ENCODE measurements around the gene TSPAN14. TPM values are rescaled to one million over a fixed set of nuclear protein-coding genes. Genes with fewer than 3 reads are reported as not detected.

TSPAN14 gene
- total RNA-seq, 2 donors from 2014 or later = 56.5 to 76.6 TPM

- ATAC-seq (no peak), DNase-seq (ENCODE audit: low spot score) (no peak)
- Mint-ChIP-seq H3K36me3 (no peaks in the 10 kb centered on the region), H3K4me3 (peak overlapping the region; percentile 97), H3K4me1 (ENCODE audit: low read depth in 2 of 2) (peaks cover 48 to 57% of the 10 kb centered on the region in 2 donors), H3K27ac (peak overlapping the region; percentile 95 to 98), H3K9me3 (no peaks in the 10 kb centered on the region), H3K27me3 (no peaks in the 10 kb centered on the region)
These were observed 1.6 kb downstream of the TSPAN14 start for GRCh38 chr10:80455461-80456349.

GRCh38 chr10:80457554-80458262, 3.6 kb downstream of the TSPAN14 start:
- Mint-ChIP-seq H3K27ac (peak overlapping the region; percentile 95 to 98), H3K4me3 (peak overlapping the region; percentile 97), H3K9me3 (no peaks in the 10 kb centered on the region), H3K27me3 (no peaks in the 10 kb centered on the region), H3K4me1 (ENCODE audit: low read depth in 2 of 2) (peaks cover 68 to 77% of the 10 kb centered on the region in 2 donors), H3K36me3 (no peaks in the 10 kb centered on the region)
- no peak for DNase-seq (ENCODE audit: low spot score)
- ATAC-seq = no peak

DNA sequence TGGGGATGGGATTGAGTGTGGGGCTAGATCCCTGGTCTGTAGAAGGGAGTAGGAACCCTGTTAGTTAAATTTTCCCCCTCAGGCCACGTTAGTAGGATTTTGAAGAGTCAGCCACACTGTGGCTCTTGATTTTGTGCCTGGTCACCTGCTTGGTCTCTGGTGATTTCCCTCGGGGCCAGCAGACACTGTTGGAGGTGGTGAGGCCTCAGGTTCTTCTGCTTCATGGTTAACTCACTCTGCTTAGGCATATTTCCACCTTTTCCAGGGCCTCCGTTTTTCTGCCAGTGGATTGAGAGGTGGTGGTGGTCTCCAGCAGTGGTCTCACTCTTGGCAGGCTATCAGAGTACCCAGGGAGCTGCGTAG, 4.1 kb downstream of the TSPAN14 start:
- peak overlapping the region; percentile 97 for H3K4me3 Mint-ChIP-seq
- H3K9me3 Mint-ChIP-seq = no peaks in the 10 kb centered on the region
- peaks cover 1% of the 10 kb centered on the region for H3K36me3 Mint-ChIP-seq
- ATAC-seq (no peak), DNase-seq (ENCODE audit: low spot score) (no peak)
- peaks cover 71 to 82% of the 10 kb centered on the region in 2 donors for H3K4me1 Mint-ChIP-seq (ENCODE audit: low read depth in 2 of 2)
- peak overlapping the region; percentile 95 to 98 for H3K27ac Mint-ChIP-seq
- no peaks in the 10 kb centered on the region for H3K27me3 Mint-ChIP-seq

DNA sequence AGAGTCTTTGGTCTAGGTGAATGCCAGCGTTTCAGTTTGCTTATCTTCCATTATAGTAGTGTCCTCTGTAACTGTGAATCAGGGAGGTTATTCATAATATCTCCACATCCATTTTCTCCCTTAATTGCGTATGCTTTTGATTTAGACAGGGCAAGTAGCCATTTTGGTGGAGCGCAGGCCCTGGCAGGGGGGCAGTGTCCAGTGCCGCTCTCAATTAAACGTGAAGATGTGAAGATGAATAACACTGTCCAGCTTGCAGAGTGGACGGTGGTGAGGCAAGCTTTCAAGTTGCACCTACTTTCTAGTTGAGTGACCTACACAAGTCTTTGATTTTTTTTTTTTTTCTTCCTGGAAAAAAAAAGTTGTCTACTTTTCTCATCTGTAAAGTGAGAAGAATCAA, 4.5 kb downstream of the TSPAN14 start:
- H3K27me3 Mint-ChIP-seq = no peaks in the 10 kb centered on the region
- H3K4me3 Mint-ChIP-seq = peak overlapping the region; percentile 97
- peak overlapping the region; percentile 95 to 98 for H3K27ac Mint-ChIP-seq
- peaks cover 4% of the 10 kb centered on the region for H3K36me3 Mint-ChIP-seq
- ATAC-seq (no peak), DNase-seq (ENCODE audit: low spot score) (no peak)
- H3K4me1 Mint-ChIP-seq (ENCODE audit: low read depth in 2 of 2) = peaks cover 71 to 82% of the 10 kb centered on the region in 2 donors
- H3K9me3 Mint-ChIP-seq = no peaks in the 10 kb centered on the region

DNA sequence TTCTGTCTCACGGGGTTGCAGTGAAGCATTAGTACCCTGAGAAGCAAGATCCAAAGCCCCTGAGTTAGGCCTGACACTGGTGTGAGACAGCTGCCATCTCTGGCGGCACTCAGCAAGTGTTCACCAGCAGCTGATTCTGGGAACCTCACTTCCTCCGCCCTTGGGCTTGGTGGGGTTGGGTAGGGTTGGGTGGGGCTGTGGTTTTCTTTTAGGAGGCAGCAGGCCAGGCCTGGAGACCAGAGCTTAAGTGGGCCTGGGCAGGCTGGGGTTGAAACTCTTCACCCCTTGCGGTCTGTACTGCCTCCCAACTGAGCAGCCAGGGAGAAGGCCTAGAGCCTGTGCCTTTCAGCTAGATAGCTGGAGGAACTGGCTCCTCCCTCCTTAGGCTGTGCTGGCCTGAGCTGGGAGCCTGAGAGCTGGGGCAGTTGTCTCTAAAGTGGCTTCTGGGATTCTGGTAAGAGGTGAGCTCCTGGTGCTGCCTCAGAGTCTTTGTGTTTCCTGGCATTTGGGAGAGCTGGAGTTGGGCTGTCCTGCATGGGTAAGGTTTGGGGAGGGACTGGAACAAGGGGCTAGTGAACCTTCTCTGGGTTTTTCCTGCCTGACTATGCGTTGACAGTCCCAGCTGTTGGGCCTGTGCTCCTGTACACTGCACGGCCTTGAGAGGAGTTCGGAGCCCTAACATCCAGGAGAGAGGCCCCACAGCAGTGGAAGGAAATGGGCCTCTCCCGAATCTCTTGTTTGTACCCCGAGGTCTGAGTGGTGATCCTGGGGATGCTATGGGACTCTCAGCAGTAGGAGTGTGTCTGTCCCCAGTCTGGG, 5.1 kb downstream of the TSPAN14 start:
- ATAC-seq (peak; percentile 65 to 67), DNase-seq (ENCODE audit: low spot score) (no peak)
- peak overlapping the region; percentile 95 to 98 for H3K27ac Mint-ChIP-seq
- H3K4me1 Mint-ChIP-seq (ENCODE audit: low read depth in 2 of 2) = peaks cover 76 to 86% of the 10 kb centered on the region in 2 donors
- peak overlapping the region; percentile 97 for H3K4me3 Mint-ChIP-seq
- H3K27me3 Mint-ChIP-seq = no peaks in the 10 kb centered on the region
- peaks cover 4% of the 10 kb centered on the region for H3K36me3 Mint-ChIP-seq
- H3K9me3 Mint-ChIP-seq = no peaks in the 10 kb centered on the region

DNA sequence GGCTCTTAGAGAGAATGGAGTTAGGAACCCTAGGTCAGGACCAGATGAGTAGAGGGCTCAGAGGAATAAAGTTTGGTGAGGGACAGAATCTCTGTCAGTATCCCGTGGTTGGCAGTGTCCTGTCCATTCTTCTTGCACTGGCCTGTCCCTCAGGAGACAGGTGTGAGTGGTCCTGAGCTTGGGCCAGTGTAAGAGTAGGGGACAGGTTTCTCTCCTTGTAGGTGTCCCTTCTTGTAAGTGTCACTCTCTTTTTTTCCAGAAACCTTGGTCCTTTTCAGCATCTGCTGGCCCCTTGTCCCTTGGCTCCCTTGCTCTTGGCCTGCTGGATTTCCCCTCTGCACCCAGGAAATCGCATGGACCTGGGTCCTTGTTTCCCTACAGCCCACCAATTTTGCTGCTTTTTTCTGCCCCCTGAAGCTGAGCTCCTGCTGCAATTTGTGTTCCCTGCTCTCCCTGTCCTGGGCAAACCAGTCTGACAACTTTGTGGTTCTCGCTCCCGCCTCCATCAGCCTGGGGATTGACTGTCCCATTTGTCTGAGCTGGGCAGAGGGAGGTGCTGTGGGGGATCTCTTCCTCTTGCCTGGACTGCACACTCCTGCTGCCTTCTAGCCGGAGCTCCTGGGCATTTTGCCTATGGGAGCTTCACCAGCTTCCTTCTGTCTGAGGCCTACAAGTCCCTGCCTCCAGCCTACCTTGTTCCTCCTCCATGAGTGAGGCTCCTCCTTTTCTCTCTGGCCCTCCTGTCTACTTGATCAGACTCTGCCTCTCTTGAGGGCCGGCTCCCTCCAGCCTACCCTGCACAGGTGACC, 6.5 kb downstream of the TSPAN14 start:
- H3K27ac Mint-ChIP-seq = peak overlapping the region; percentile 95 to 98
- H3K36me3 Mint-ChIP-seq = peaks cover 4% of the 10 kb centered on the region
- H3K9me3 Mint-ChIP-seq = no peaks in the 10 kb centered on the region
- no peaks in the 10 kb centered on the region for H3K27me3 Mint-ChIP-seq
- DNase-seq (ENCODE audit: low spot score) (no peak), ATAC-seq (no peak)
- peaks cover 85 to 95% of the 10 kb centered on the region in 2 donors for H3K4me1 Mint-ChIP-seq (ENCODE audit: low read depth in 2 of 2)
- peak overlapping the region; percentile 97 for H3K4me3 Mint-ChIP-seq

DNA sequence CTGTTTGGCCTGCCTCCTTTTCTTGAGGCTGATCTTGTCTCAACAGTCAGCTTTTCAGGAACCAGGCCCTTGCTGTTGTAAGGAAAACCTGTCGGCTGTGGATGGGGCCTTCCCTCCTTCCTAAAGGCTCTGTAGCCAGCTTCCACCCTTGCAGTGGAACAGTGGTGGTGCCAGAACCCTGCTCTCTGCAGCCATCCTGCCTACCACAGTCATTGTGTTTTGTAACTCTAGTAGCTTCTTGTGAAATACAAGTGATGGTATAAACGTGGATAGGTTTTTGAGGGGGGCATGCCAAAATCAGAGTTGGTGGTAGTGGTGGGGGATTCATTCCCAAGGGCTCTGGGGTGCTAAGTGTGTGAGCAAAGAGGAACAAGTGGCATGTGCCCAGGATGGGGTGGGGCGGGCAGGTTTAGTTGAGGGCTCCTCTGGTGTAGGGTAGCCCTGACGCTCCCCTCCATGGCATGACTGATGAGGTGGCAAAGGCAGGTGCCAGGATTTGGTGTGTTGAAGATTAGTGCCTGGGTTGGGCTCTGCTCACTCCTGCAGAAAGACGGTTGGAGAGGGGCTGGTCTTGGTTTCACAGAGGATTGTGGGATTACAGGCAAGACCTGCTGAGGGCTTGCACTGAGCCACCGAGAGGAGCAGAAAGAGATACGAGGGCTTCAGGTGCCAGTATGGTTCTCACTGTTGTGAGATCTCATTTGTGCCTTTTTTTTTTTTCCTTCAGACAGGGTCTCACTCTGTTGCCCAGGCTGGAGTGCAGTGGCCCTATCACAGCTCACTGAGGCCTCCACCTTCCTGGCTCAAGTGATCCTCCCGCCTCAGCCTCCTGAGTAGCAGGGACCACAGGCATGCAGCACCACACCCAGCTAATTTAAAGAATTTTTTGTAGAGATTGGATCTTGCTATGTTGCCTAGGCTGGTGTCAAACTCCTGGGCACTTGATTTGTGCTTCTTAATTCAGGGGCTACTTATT, 7.4 kb downstream of the TSPAN14 start:
- Mint-ChIP-seq H3K27ac (peak overlapping the region; percentile 95 to 98), H3K36me3 (peaks cover 4% of the 10 kb centered on the region), H3K4me3 (peak overlapping the region; percentile 97), H3K9me3 (no peaks in the 10 kb centered on the region), H3K4me1 (ENCODE audit: low read depth in 2 of 2) (peaks cover 86 to 95% of the 10 kb centered on the region in 2 donors), H3K27me3 (no peaks in the 10 kb centered on the region)
- ATAC-seq (no peak), DNase-seq (ENCODE audit: low spot score) (no peak)

DNA sequence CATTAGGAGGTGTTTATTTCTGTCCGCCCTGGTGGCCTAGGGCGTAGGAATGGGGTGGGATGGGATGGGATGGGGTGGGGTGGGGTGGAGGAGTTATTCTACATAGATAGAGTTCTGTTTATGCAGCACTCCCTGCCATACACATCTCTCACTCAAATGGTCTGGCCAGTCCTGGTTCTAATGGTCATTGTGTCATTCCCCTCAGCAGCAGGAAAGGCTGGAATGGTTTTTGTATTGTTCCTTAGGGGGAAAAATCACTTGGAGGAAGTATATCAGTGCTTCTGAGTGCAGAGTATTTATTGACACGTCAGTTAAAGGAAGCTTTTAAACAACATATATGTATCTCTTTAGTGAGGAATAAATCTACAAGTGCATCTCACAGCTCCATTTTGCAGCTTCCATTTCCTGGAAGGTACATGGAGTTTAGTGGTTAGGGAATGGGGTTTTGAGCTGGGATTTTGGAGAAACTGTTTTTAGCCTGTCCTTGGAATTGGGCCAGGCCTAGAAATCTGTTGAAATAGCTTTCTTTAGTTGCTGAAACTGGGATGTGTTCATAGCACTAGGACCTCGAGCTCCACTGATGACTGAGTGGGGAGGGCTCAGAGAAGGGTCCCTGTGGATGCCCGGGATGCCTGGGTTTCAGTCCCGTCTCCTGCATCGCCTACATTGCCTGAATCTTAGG, 8.3 kb downstream of the TSPAN14 start:
- DNase-seq (ENCODE audit: low spot score) = no peak
- H3K27me3 Mint-ChIP-seq = no peaks in the 10 kb centered on the region
- peaks cover 4% of the 10 kb centered on the region for H3K36me3 Mint-ChIP-seq
- peaks cover 95 to 96% of the 10 kb centered on the region in 2 donors for H3K4me1 Mint-ChIP-seq (ENCODE audit: low read depth in 2 of 2)
- ATAC-seq = no peak
- peak overlapping the region; percentile 95 to 98 for H3K27ac Mint-ChIP-seq
- peak overlapping the region; percentile 5 for H3K4me3 Mint-ChIP-seq
- no peaks in the 10 kb centered on the region for H3K9me3 Mint-ChIP-seq

- Mint-ChIP-seq H3K4me1 (ENCODE audit: low read depth in 2 of 2) (peaks cover 96% of the 10 kb centered on the region in 2 donors), H3K4me3 (peak overlapping the region; percentile 70), H3K27me3 (no peaks in the 10 kb centered on the region), H3K36me3 (peaks cover 4% of the 10 kb centered on the region), H3K9me3 (no peaks in the 10 kb centered on the region), H3K27ac (peak overlapping the region; percentile 95 to 98)
- ATAC-seq = no peak
- DNase-seq (ENCODE audit: low spot score) = no peak
These were observed 9.1 kb downstream of the TSPAN14 start for GRCh38 chr10:80462981-80463741.

GRCh38 chr10:80463868-80464267, 9.8 kb downstream of the TSPAN14 start:
- Mint-ChIP-seq H3K27me3 (no peaks in the 10 kb centered on the region), H3K36me3 (peaks cover 4% of the 10 kb centered on the region), H3K4me1 (ENCODE audit: low read depth in 2 of 2) (peaks cover 94 to 96% of the 10 kb centered on the region in 2 donors), H3K4me3 (peak overlapping the region; percentile 70), H3K9me3 (no peaks in the 10 kb centered on the region), H3K27ac (peak overlapping the region; percentile 95 to 98)
- ATAC-seq (no peak), DNase-seq (ENCODE audit: low spot score) (no peak)

Data from natural killer cell treated with Interleukin-12 subunit alpha and Interleukin-12 subunit beta and Interleukin-15 and Interleukin-18, amount 100 ng/mL, for 72 hours (primary cell).